ENCODE measurements around the gene ASS1.

- no peak for TF ChIP-seq POLR2A (IDR thresholded peaks at IDR 0.05)
- no peak for TF ChIP-seq CTCF (IDR thresholded peaks at IDR 0.05)
- TF ChIP-seq POLR2AphosphoS5 (IDR thresholded peaks at IDR 0.05): no peak
- no peak for TF ChIP-seq EP300 (IDR thresholded peaks at IDR 0.05)
Measured at GRCh38 chr9:130521715-130522114, 77.0 kb downstream of the ASS1 start.
